Calu3 (cell line): ENCODE data around the gene BORCS8. TPM values are rescaled to one million over a fixed set of nuclear protein-coding genes. Genes with fewer than 3 reads are reported as not detected.
"Not testable (repeated sequence)": the region's sequence is repeated elsewhere in the genome, so short reads cannot be mapped to it uniquely, and the experiment has no call there.

Source experiments
- BruUV-seq: library from RNA; stranded (reverse); fragments of 400-500 nt; replicated peaks from 2 replicates; lab custom pipeline; 2021; lab: Mats Ljungman, UMichigan
- CTCF ChIA-PET: fragments of 300-600 bp; sonication (Branson Sonifier 250); formaldehyde crosslinking; loops from one replicate; lab custom pipeline; 2022; ENCODE audit warnings: antibody characterized with exemption; lab: Charles Lee
- DNase-seq: peaks from one replicate; pipeline ENCODE4 v3.0.0; 2022
- H3K27ac Mint-ChIP-seq: one replicate; pipeline ENCODE4 v1.8.0; 2022; ENCODE audit warnings: mixed read lengths; ENCODE audit not compliant: unreplicated experiment
- H3K27me3 Mint-ChIP-seq: one replicate; pipeline ENCODE4 v1.8.0; 2022; ENCODE audit warnings: mixed read lengths; ENCODE audit not compliant: unreplicated experiment
- H3K36me3 Mint-ChIP-seq: one replicate; pipeline ENCODE4 v1.8.0; 2022; ENCODE audit warnings: mild to moderate bottlenecking, moderate library complexity, mixed read lengths; ENCODE audit not compliant: insufficient read depth, unreplicated experiment
- H3K4me1 Mint-ChIP-seq: one replicate; pipeline ENCODE4 v1.8.0; 2022; ENCODE audit warnings: mild to moderate bottlenecking, low read depth, mixed read lengths; ENCODE audit not compliant: unreplicated experiment
- H3K4me3 Mint-ChIP-seq: one replicate; pipeline ENCODE4 v1.8.0; 2022; ENCODE audit warnings: mild to moderate bottlenecking, low read depth, moderate library complexity, mixed read lengths; ENCODE audit not compliant: unreplicated experiment
- H3K9me3 Mint-ChIP-seq: one replicate; pipeline ENCODE4 v1.8.0; 2022; ENCODE audit warnings: low read depth, mixed read lengths; ENCODE audit not compliant: unreplicated experiment
- intact Hi-C: fragments of 100-400 bp; cut with micrococcal nuclease; formaldehyde crosslinking; loops from one replicate; pipeline ENCODE4 v1.10.0; 2022; ENCODE audit not compliant: unreplicated experiment
- total RNA-seq: library from RNA; stranded (reverse); gene quantifications from 2 replicates; pipeline ENCODE4 v1.2.3, GENCODE V29; 2022
- TF ChIP-seq, protein P1 (sequence below): fragments of 200-600 bp; IDR thresholded peaks from one replicate; pipeline ENCODE4 v1.8.0; 2022; ENCODE audit warnings: antibody characterized with exemption; ENCODE audit not compliant: unreplicated experiment

Gene BORCS8
- total RNA-seq, 1 experiment from 2014 or later: 26.3 TPM

DNA sequence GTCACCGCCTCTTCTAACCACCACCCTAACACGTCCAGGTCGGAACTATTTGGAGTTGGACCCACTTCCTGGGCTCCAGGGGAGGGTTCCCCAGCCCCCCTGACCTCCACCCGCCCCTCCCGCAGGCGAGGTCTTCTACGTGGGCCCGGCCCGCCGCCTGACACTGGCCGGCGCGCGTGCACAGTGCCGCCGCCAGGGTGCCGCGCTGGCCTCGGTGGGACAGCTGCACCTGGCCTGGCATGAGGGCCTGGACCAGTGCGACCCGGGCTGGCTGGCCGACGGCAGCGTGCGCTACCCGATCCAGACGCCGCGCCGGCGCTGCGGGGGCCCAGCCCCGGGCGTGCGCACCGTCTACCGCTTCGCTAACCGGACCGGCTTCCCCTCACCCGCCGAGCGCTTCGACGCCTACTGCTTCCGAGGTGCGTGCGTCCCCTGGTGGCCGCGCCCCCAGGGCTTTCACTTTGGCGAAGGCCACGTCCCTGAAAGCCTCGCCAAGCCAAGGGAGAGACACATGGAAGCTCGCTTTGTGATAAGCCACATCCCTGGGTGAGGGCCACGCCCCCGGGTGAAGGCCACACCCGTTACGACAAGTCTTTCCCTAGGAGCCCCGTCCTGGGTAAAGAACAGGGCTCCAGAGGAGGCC is 33.0 kb upstream of the BORCS8 start:
- H3K36me3 Mint-ChIP-seq: no peaks in the 10 kb centered on the region
- no peak overlapping the region for H3K27ac Mint-ChIP-seq
- intact Hi-C loops: loop anchor here (10.0 kb wide), 1 partner anchor 80 kb away; no protein-coding TSS in a partner anchor
- no peaks in the 10 kb centered on the region for H3K9me3 Mint-ChIP-seq
- TF ChIP-seq, protein P1, sequence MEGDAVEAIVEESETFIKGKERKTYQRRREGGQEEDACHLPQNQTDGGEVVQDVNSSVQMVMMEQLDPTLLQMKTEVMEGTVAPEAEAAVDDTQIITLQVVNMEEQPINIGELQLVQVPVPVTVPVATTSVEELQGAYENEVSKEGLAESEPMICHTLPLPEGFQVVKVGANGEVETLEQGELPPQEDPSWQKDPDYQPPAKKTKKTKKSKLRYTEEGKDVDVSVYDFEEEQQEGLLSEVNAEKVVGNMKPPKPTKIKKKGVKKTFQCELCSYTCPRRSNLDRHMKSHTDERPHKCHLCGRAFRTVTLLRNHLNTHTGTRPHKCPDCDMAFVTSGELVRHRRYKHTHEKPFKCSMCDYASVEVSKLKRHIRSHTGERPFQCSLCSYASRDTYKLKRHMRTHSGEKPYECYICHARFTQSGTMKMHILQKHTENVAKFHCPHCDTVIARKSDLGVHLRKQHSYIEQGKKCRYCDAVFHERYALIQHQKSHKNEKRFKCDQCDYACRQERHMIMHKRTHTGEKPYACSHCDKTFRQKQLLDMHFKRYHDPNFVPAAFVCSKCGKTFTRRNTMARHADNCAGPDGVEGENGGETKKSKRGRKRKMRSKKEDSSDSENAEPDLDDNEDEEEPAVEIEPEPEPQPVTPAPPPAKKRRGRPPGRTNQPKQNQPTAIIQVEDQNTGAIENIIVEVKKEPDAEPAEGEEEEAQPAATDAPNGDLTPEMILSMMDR: peak; percentile 79
- H3K4me1 Mint-ChIP-seq: no peaks in the 10 kb centered on the region
- peak; percentile 81 for DNase-seq
- peaks cover 40% of the 10 kb centered on the region for H3K27me3 Mint-ChIP-seq
- BruUV-seq: no TSS peak
- CTCF ChIA-PET: interaction anchor here (0.5 to 1.8 kb wide), 5 partner anchors 22 to 1809 kb away, joined by 3 to 14 read pairs (median 10); partner anchors contain the start of gene NR2C2AP
- H3K4me3 Mint-ChIP-seq: peak overlapping the region; percentile 60

DNA sequence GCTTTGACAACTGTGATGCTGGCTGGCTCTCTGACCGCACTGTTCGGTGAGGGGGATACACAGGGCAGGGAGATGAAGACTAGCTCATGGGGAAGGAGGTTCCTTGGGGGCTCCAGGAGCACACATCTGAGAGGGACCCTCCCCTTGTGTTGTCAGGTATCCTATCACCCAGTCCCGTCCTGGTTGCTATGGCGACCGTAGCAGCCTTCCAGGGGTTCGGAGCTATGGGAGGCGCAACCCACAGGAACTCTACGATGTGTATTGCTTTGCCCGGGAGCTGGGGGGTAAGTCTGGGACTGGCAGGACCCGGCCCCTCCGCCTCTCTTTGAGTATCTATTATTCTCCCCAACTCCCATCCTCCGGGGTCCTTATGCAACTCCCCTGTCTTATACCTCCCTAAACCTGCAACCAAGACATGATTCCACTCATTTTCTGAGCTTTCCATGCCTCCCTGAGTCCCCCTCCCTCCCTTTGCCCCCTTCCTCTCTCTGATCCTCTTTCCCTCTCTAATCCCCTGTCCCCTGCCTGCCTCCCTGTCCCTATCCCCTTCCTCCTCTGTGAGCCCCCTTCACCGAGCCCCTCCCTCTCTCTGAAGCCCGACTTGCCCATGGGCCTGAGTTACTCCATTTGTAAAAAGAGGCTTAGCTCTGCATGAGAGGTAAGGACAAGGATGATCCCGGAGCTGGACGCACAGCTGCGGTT is 32.3 kb upstream of the BORCS8 start:
- no peak for DNase-seq
- intact Hi-C loops: loop anchor here (10.0 kb wide), 1 partner anchor 80 kb away; no protein-coding TSS in a partner anchor
- CTCF ChIA-PET: interaction anchor here (0.5 to 1.8 kb wide), 5 partner anchors 21 to 1808 kb away, joined by 3 to 14 read pairs (median 10); partner anchors contain the start of gene NR2C2AP
- BruUV-seq: no TSS peak
- no peak overlapping the region for H3K27ac Mint-ChIP-seq
- peak overlapping the region; percentile 60 for H3K4me3 Mint-ChIP-seq
- H3K27me3 Mint-ChIP-seq: peaks cover 35% of the 10 kb centered on the region
- H3K4me1 Mint-ChIP-seq: no peaks in the 10 kb centered on the region
- TF ChIP-seq, protein P1: no peak
- H3K9me3 Mint-ChIP-seq: no peaks in the 10 kb centered on the region
- no peaks in the 10 kb centered on the region for H3K36me3 Mint-ChIP-seq

DNA sequence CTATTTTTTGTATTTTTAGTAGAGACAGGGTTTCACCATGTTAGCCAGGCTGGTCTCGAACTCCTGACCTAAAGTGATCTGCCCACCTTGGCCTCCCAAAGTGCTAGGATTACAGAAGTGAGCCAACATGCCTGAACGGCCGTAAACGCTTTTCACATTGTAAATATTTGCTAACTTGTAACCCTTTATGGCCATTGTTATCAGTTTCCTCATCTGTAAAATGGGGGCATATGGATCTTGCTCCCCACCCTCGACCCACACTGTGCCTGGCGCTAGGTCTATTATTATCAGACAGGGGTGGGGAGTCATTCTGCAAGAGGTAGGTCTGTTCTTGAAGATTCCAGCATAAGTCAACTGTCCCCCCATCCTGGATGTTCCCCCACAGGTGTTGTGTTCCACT is 31.7 kb upstream of the BORCS8 start:
- H3K9me3 Mint-ChIP-seq: no peaks in the 10 kb centered on the region
- H3K36me3 Mint-ChIP-seq: no peaks in the 10 kb centered on the region
- H3K4me3 Mint-ChIP-seq: no peak overlapping the region
- TF ChIP-seq, protein P1: no peak
- no peaks in the 10 kb centered on the region for H3K4me1 Mint-ChIP-seq
- peaks cover 28% of the 10 kb centered on the region for H3K27me3 Mint-ChIP-seq
- no peak overlapping the region for H3K27ac Mint-ChIP-seq
- CTCF ChIA-PET: no interaction called here
- no TSS peak for BruUV-seq
- DNase-seq: no peak
- intact Hi-C loops: loop anchor here (10.0 kb wide), 1 partner anchor 79 kb away; no protein-coding TSS in a partner anchor

DNA sequence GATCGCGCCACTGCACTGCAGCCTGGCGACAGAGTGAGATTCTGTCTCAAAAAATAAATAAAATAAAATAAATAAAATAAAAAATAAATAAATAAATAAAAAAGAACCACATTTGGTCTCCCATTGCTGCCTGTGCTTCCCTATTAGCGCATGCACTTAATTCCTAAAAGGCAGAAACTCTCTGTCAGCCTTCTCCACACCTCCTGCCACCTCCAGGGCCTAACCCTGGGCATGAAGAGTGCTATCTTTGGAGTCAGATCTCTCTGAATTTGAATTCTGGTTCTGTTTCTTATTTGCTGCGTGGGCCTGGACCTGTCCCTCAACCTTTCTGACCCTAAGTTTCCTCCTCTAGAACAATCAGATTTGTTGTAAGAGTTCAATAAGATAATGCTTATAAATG is 31.1 kb upstream of the BORCS8 start:
- TF ChIP-seq, protein P1: no peak
- no peaks in the 10 kb centered on the region for H3K9me3 Mint-ChIP-seq
- intact Hi-C loops: loop anchor here (10.0 kb wide), 1 partner anchor 78 kb away; no protein-coding TSS in a partner anchor
- H3K36me3 Mint-ChIP-seq: no peaks in the 10 kb centered on the region
- CTCF ChIA-PET: no interaction called here
- no peak overlapping the region for H3K27ac Mint-ChIP-seq
- H3K4me3 Mint-ChIP-seq: no peak overlapping the region
- DNase-seq: no peak
- peaks cover 23% of the 10 kb centered on the region for H3K27me3 Mint-ChIP-seq
- BruUV-seq: no TSS peak
- no peaks in the 10 kb centered on the region for H3K4me1 Mint-ChIP-seq

DNA sequence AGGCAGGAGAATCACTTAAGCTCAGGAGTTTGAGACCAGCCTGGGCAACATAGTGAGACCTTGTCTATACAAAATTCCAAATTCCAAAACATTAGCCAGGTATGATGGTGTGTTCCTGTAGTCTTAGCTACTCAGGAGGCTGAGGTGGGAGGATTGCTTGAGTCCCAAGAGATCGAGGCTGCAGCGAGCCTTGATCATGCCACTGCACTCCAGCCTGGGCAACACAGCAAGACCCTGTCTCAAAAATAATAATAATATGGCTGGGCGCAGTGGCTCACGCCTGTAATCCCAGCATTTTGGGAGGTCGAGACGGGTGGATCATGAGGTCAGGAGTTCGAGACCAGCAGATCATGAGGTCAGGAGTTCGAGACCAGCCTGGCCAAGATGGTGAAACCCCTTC is 29.0 kb upstream of the BORCS8 start:
- peaks cover 21% of the 10 kb centered on the region for H3K27me3 Mint-ChIP-seq
- H3K4me1 Mint-ChIP-seq, H3K27ac Mint-ChIP-seq, H3K4me3 Mint-ChIP-seq, DNase-seq, H3K9me3 Mint-ChIP-seq, H3K36me3 Mint-ChIP-seq, BruUV-seq, CTCF ChIA-PET: not testable (repeated sequence)
- intact Hi-C loops: loop anchor here (10.0 kb wide), 1 partner anchor 76 kb away; no protein-coding TSS in a partner anchor
